ENCODE results near the gene LGR4.
A peak's percentile ranks its signal among the peaks of the same experiment; 100 is the strongest.
"Not testable (repeated sequence)": the region's sequence is repeated elsewhere in the genome, so short reads cannot be mapped to it uniquely, and the experiment has no call there.

LGR4 gene

GRCh38 chr11:27472398-27473016, at the start of gene LGR4:
TSS of gene LGR4 (minus strand) at chr11:27472790. CDS start at chr11:27472302, 488 bp downstream.
- peak; percentile 92 for DNase-seq

- no peak for DNase-seq
Measured at GRCh38 chr11:27520226-27520625, 47.6 kb upstream of the LGR4 start.

GRCh38 chr11:27518518-27518917, 45.9 kb upstream of the LGR4 start:
- no peak for DNase-seq

GRCh38 chr11:27517490-27517889, 44.9 kb upstream of the LGR4 start:
- not testable (repeated sequence) for DNase-seq

GRCh38 chr11:27514558-27514957, 42.0 kb upstream of the LGR4 start:
- no peak for DNase-seq

- DNase-seq, result no peak
Measured at GRCh38 chr11:27514076-27514475, 41.5 kb upstream of the LGR4 start.

- DNase-seq, result no peak
Measured at GRCh38 chr11:27513389-27513788, 40.8 kb upstream of the LGR4 start.

GRCh38 chr11:27512238-27512637, 39.6 kb upstream of the LGR4 start:
- no peak for DNase-seq

GRCh38 chr11:27509908-27510307, 37.3 kb upstream of the LGR4 start:
- DNase-seq, result no peak

GRCh38 chr11:27507557-27508322, 35.1 kb upstream of the LGR4 start:
- DNase-seq, result no peak

GRCh38 chr11:27506200-27507182, 33.9 kb upstream of the LGR4 start, which contains the start of gene LIN7C:
TSS of gene LIN7C (minus strand) at chr11:27506769. CDS start at chr11:27506752, 17 bp downstream.
- DNase-seq, result peak; percentile 83

GRCh38 chr11:27505781-27506180, 33.2 kb upstream of the LGR4 start:
- no peak for DNase-seq

GRCh38 chr11:27504205-27504604, 31.6 kb upstream of the LGR4 start:
- no peak for DNase-seq

GRCh38 chr11:27501100-27501499, 28.5 kb upstream of the LGR4 start:
- DNase-seq, result no peak

GRCh38 chr11:27497911-27498310, 25.3 kb upstream of the LGR4 start:
- no peak for DNase-seq

GRCh38 chr11:27497284-27497866, 24.8 kb upstream of the LGR4 start:
- no peak for DNase-seq

GRCh38 chr11:27496461-27496860, 23.9 kb upstream of the LGR4 start:
- DNase-seq, result no peak

GRCh38 chr11:27495710-27496300, 23.2 kb upstream of the LGR4 start:
- DNase-seq, result no peak

- DNase-seq, result no peak
Measured at GRCh38 chr11:27489092-27489491, 16.5 kb upstream of the LGR4 start.

GRCh38 chr11:27487706-27488105, 15.1 kb upstream of the LGR4 start:
- DNase-seq, result no peak

- no peak for DNase-seq
Measured at GRCh38 chr11:27485930-27486773, 13.6 kb upstream of the LGR4 start.

Data from NCI-H1048 (cell line).